Umbilical cord (tissue), 2 donors: ENCODE data around the gene CXCL14. TPM values are rescaled to one million over a fixed set of nuclear protein-coding genes. Genes with fewer than 3 reads are reported as not detected.
A peak's percentile ranks its signal among the peaks of the same experiment; 100 is the strongest.

Experiments
- DNase-seq: peaks from one replicate; pipeline ENCODE4 v3.0.0-alpha.2; 2015; ENCODE audit warnings: low spot score
- total RNA-seq: library from RNA; depleted of rRNA; stranded (reverse); fragments of >200 nt; gene quantifications from one replicate; pipeline ENCODE4 v1.2.3, GENCODE V29; 2014; ENCODE audit warnings: low replicate concordance; ENCODE audit not compliant: insufficient read depth

Gene CXCL14
- total RNA-seq, 1 donor from 2014 or later: 70.8 TPM

GRCh38 chr5:135596788-135597187 lies 18.0 kb upstream of the CXCL14 start:
- DNase-seq: no peak

GRCh38 chr5:135596157-135596763 lies 17.5 kb upstream of the CXCL14 start:
- DNase-seq: no peak

GRCh38 chr5:135594416-135594960 lies 15.7 kb upstream of the CXCL14 start:
- DNase-seq: no peak

GRCh38 chr5:135593886-135594285 lies 15.1 kb upstream of the CXCL14 start:
- no peak for DNase-seq

GRCh38 chr5:135593141-135593540 lies 14.3 kb upstream of the CXCL14 start:
- DNase-seq: no peak

GRCh38 chr5:135592312-135593045 lies 13.7 kb upstream of the CXCL14 start:
- no peak for DNase-seq

GRCh38 chr5:135591277-135591676 lies 12.5 kb upstream of the CXCL14 start:
- no peak for DNase-seq

- DNase-seq: no peak
Measured at GRCh38 chr5:135589152-135589551, 10.4 kb upstream of the CXCL14 start.

GRCh38 chr5:135587721-135588663 lies 9.2 kb upstream of the CXCL14 start:
- DNase-seq: peak; percentile 48

- DNase-seq: no peak
Measured at GRCh38 chr5:135584918-135585317, 6.1 kb upstream of the CXCL14 start.

- no peak for DNase-seq
Measured at GRCh38 chr5:135584276-135584675, 5.5 kb upstream of the CXCL14 start.

GRCh38 chr5:135582099-135582781 lies 3.4 kb upstream of the CXCL14 start:
- no peak for DNase-seq

- no peak for DNase-seq
Measured at GRCh38 chr5:135578305-135578684, 496 bp downstream of the CXCL14 start.

- DNase-seq: no peak
Measured at GRCh38 chr5:135577421-135577820, 1.4 kb downstream of the CXCL14 start.

GRCh38 chr5:135576075-135576599 lies 2.7 kb downstream of the CXCL14 start:
- DNase-seq: peak; percentile 62

GRCh38 chr5:135574493-135574892 lies 4.3 kb downstream of the CXCL14 start:
- no peak for DNase-seq

- no peak for DNase-seq
Measured at GRCh38 chr5:135571902-135572301, 6.9 kb downstream of the CXCL14 start.

- no peak for DNase-seq
Measured at GRCh38 chr5:135571066-135571609, 7.7 kb downstream of the CXCL14 start.

GRCh38 chr5:135570453-135570764 lies 8.4 kb downstream of the CXCL14 start:
- no peak for DNase-seq

- DNase-seq: peak; percentile 38
Measured at GRCh38 chr5:135569755-135570452, 8.9 kb downstream of the CXCL14 start.
